HepG2 (cell line): ENCODE results near the gene ESRP2. TPM values are rescaled to one million over a fixed set of nuclear protein-coding genes. Genes with fewer than 3 reads are reported as not detected.

ENCODE experiments used
- CHD2 ChIP-seq: IDR thresholded peaks from 2 replicates; pipeline ENCODE4 v1.6.1; 2011; ENCODE audit warnings: low read depth, low read length, improper control_type of control experiment
- ELF1 ChIP-seq: sonication (generic); formaldehyde crosslinking; IDR thresholded peaks from 2 replicates; pipeline ENCODE4 v1.4.0; 2020; ENCODE audit warnings: missing genetic modification reagents
- FLYWCH1 ChIP-seq: sonication (generic); formaldehyde crosslinking; IDR thresholded peaks from 2 replicates; pipeline ENCODE4 v1.8.1; 2023; ENCODE audit warnings: mild to moderate bottlenecking, missing genetic modification reagents
- HDAC6 ChIP-seq: fragments of 200-600 bp; sonication (generic); IDR thresholded peaks from 2 replicates; pipeline ENCODE4 v1.7.0; 2017; ENCODE audit warnings: mild to moderate bottlenecking, antibody characterized with exemption, low read length, low read depth
- HNRNPUL1 ChIP-seq: fragments of 200-400 bp; formaldehyde crosslinking; IDR thresholded peaks from 2 replicates; pipeline ENCODE4 v1.6.1; 2017; ENCODE audit warnings: low read depth, mild to moderate bottlenecking, low read length, moderate library complexity
- IRX3 ChIP-seq: sonication (generic); formaldehyde crosslinking; IDR thresholded peaks from 2 replicates; pipeline ENCODE4 v1.8.1; 2023; ENCODE audit warnings: mild to moderate bottlenecking, low read depth, missing genetic modification reagents, borderline replicate concordance
- KDM5B ChIP-seq: sonication (generic); formaldehyde crosslinking; IDR thresholded peaks from 2 replicates; pipeline ENCODE4 v1.4.0; 2020; ENCODE audit warnings: missing genetic modification reagents, mild to moderate bottlenecking, borderline replicate concordance
- MIER2 ChIP-seq: IDR thresholded peaks from 2 replicates; pipeline ENCODE4 v1.6.1; 2016; ENCODE audit warnings: missing biosample characterization, missing genetic modification reagents
- MLLT10 ChIP-seq: sonication (generic); formaldehyde crosslinking; IDR thresholded peaks from 2 replicates; pipeline ENCODE4 v1.4.0; 2020; ENCODE audit warnings: missing genetic modification reagents
- NFE2 ChIP-seq: sonication (generic); formaldehyde crosslinking; IDR thresholded peaks from 2 replicates; pipeline ENCODE4 v1.4.0; 2020; ENCODE audit warnings: missing genetic modification reagents
- NFKB2 ChIP-seq: sonication (generic); formaldehyde crosslinking; IDR thresholded peaks from 2 replicates; pipeline ENCODE4 v1.4.0; 2020; ENCODE audit warnings: missing genetic modification reagents, borderline replicate concordance
- ONECUT2 ChIP-seq: sonication (generic); formaldehyde crosslinking; IDR thresholded peaks from 2 replicates; pipeline ENCODE4 v1.4.0; 2020; ENCODE audit warnings: missing genetic modification reagents
- RARA ChIP-seq: IDR thresholded peaks from 2 replicates; pipeline ENCODE4 v1.6.1; 2016; ENCODE audit warnings: missing genetic modification reagents, missing compliant biosample characterization
- RCOR2 ChIP-seq: IDR thresholded peaks from 2 replicates; pipeline ENCODE4 v1.6.1; 2016; ENCODE audit warnings: missing biosample characterization, missing genetic modification reagents
- RELA ChIP-seq: sonication (generic); formaldehyde crosslinking; IDR thresholded peaks from 2 replicates; pipeline ENCODE4 v1.4.0; 2020; ENCODE audit warnings: missing genetic modification reagents
- TBX2 ChIP-seq: sonication (generic); formaldehyde crosslinking; IDR thresholded peaks from 2 replicates; pipeline ENCODE4 v1.5.0; 2020; ENCODE audit warnings: missing genetic modification reagents, mild to moderate bottlenecking, borderline replicate concordance
- THAP11 ChIP-seq: IDR thresholded peaks from 2 replicates; pipeline ENCODE4 v1.6.1; 2016; ENCODE audit warnings: missing biosample characterization, missing genetic modification reagents
- ZC3H4 ChIP-seq: sonication (generic); formaldehyde crosslinking; IDR thresholded peaks from 2 replicates; pipeline ENCODE4 v1.4.0; 2020; ENCODE audit warnings: missing genetic modification reagents, borderline replicate concordance
- ZNF138 ChIP-seq: sonication (generic); formaldehyde crosslinking; IDR thresholded peaks from 2 replicates; pipeline ENCODE4 v1.5.0; 2020; ENCODE audit warnings: mild to moderate bottlenecking, low read depth, missing genetic modification reagents
- ZNF232 ChIP-seq: sonication (generic); formaldehyde crosslinking; IDR thresholded peaks from 2 replicates; pipeline ENCODE4 v1.4.0; 2020; ENCODE audit warnings: missing genetic modification reagents, borderline replicate concordance
- ZNF235 ChIP-seq: sonication (generic); formaldehyde crosslinking; IDR thresholded peaks from 2 replicates; pipeline ENCODE4 v1.8.1; 2023; ENCODE audit warnings: mild to moderate bottlenecking, missing genetic modification reagents, borderline replicate concordance
- ZNF251 ChIP-seq: sonication (generic); formaldehyde crosslinking; IDR thresholded peaks from 2 replicates; pipeline ENCODE4 v1.9.0; 2021; ENCODE audit warnings: mild to moderate bottlenecking, missing genetic modification reagents
- ZNF383 ChIP-seq: sonication (generic); formaldehyde crosslinking; IDR thresholded peaks from 2 replicates; pipeline ENCODE4 v1.4.0; 2020; ENCODE audit warnings: missing genetic modification reagents, mild to moderate bottlenecking, borderline replicate concordance
- ZNF720 ChIP-seq: sonication (generic); formaldehyde crosslinking; IDR thresholded peaks from 2 replicates; pipeline ENCODE4 v1.4.0; 2020; ENCODE audit warnings: missing genetic modification reagents
- ZNF766 ChIP-seq: sonication (generic); formaldehyde crosslinking; IDR thresholded peaks from 2 replicates; pipeline ENCODE4 v1.5.0; 2020; ENCODE audit warnings: missing genetic modification reagents, borderline replicate concordance
- polyA plus RNA-seq, 8 experiments: library from polyadenylated mRNA; depleted of rRNA in 3 of 8; stranded (reverse) in 7 of 8; unstranded in 1 of 8; fragments of >200 nt; fragmentation: Illumina TruSeq in 4 of 8; extraction: Trizol in 4 of 8; gene quantifications; 2 replicates each; pipeline versions ENCODE4 v1.2.1 to v1.2.3, GENCODE V29; 2011 to 2016; ENCODE audit warnings: low read depth in 4 of 8, missing spikeins in 1 of 8, mixed read lengths in 1 of 8; ENCODE audit not compliant: insufficient read depth in 1 of 8
- total RNA-seq, 5 experiments: library from RNA; depleted of rRNA; stranded (reverse); fragments of >200 nt; fragmentation: Illumina TruSeq; extraction: Trizol; gene quantifications; 2 replicates each; pipeline ENCODE4 v1.2.3, GENCODE V29; 2016; ENCODE audit warnings: low read depth in 1 of 5
- TF ChIP-seq, protein P1 (sequence below): sonication (generic); formaldehyde crosslinking; conservative IDR thresholded peaks from 2 replicates; pipeline ENCODE4 v1.8.0; 2022; ENCODE audit warnings: mild to moderate bottlenecking, moderate library complexity, missing genetic modification reagents

Gene ESRP2
- total and polyA plus RNA-seq, 2 of the 13 experiments (the other 11 are each of a cell fraction or from before 2014, with no cell fraction given), result 21.1 to 32.4 TPM

DNA sequence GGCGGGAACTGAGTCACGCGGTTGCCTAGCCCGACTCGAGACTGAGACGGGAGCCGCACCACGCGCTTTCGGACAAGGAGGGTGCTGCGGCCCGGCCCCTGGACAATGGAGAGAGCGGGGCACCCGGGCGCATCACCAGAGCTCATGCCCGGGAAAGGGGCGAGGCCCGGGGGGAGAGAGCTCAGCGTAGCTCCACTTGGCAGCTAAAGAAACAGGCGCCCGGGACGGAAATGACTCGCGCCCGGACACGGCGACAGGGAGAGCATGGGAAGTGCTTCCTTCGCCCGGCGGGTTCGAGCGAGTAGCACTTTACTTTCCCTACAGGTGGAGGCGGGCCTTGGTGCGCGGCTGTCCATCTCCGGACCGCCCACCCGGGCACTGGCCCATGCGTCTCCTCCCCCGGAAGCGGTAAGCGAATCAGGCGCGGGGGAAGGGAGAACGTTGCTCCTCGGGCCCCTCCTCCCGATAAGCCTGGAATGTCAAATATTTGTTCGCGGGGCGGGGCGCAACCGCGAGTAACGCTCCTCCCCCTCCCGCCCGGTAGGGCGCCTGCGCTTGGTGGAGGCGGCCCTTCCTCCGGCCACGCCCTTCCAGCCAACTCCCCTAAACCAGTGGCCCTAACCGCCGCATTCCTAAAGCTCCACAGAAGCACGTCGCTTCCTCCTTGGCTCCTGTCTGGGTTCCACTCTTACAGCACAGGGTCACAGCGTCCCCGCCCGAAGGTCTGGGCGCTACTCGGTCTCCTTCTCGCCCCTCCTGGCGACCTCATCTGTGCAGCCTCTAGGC, 1.5 kb upstream of the ESRP2 start (continued):
- no peak for TF ChIP-seq HNRNPUL1
- no peak for TF ChIP-seq ZNF720 (CRISPR knock-in tag)
- TF ChIP-seq MLLT10 (CRISPR knock-in tag), result no peak
- no peak for TF ChIP-seq HDAC6
- TF ChIP-seq RELA (CRISPR knock-in tag), result 0 out of 2 replicates have a peak, but pooled peaks have one; percentile 46
- TF ChIP-seq ZNF232 (CRISPR knock-in tag), result peak; percentile 93
- TF ChIP-seq KDM5B, result no peak; the same call in 1 of the 2 replicates
- TF ChIP-seq ZNF138 (CRISPR knock-in tag), result no peak
- TF ChIP-seq ZNF766 (CRISPR knock-in tag), result no peak; the same call in none of the 2 replicates
- TF ChIP-seq, protein P1, sequence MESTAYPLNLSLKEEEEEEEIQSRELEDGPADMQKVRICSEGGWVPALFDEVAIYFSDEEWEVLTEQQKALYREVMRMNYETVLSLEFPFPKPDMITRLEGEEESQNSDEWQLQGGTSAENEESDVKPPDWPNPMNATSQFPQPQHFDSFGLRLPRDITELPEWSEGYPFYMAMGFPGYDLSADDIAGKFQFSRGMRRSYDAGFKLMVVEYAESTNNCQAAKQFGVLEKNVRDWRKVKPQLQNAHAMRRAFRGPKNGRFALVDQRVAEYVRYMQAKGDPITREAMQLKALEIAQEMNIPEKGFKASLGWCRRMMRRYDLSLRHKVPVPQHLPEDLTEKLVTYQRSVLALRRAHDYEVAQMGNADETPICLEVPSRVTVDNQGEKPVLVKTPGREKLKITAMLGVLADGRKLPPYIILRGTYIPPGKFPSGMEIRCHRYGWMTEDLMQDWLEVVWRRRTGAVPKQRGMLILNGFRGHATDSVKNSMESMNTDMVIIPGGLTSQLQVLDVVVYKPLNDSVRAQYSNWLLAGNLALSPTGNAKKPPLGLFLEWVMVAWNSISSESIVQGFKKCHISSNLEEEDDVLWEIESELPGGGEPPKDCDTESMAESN (CRISPR knock-in tag), result peak; percentile 80
- no peak for TF ChIP-seq CHD2
- TF ChIP-seq ONECUT2, result no peak; the same call in 1 of the 2 replicates
- TF ChIP-seq TBX2 (CRISPR knock-in tag), result peak; percentile 95
- TF ChIP-seq ELF1 (CRISPR knock-in tag), result peak; percentile 89
- 0 out of 2 replicates have a peak, but pooled peaks have one; percentile 12 for TF ChIP-seq IRX3
- peak; percentile 56; the same call in 1 of the 2 replicates for TF ChIP-seq NFKB2 (CRISPR knock-in tag)
- TF ChIP-seq ZNF383 (CRISPR knock-in tag), result no peak
- TF ChIP-seq NFE2 (CRISPR knock-in tag), result no peak
- peak; percentile 54; the same call in 1 of the 2 replicates for TF ChIP-seq RARA (CRISPR knock-in tag)
- TF ChIP-seq THAP11, result peak; percentile 88
- peak; percentile 71; the same call in 1 of the 2 replicates for TF ChIP-seq RCOR2 (CRISPR knock-in tag)
- TF ChIP-seq FLYWCH1, result 0 out of 2 replicates have a peak, but pooled peaks have one; percentile 32
- 0 out of 2 replicates have a peak, but pooled peaks have one; percentile 43 for TF ChIP-seq ZC3H4
- TF ChIP-seq ZNF235, result no peak
- peak; percentile 73 for TF ChIP-seq MIER2 (CRISPR knock-in tag)
- 0 out of 2 replicates have a peak, but pooled peaks have one; percentile 8 for TF ChIP-seq ZNF251 (CRISPR knock-in tag)
